ENCODE measurements around the gene KLHL13. TPM values are rescaled to one million over a fixed set of nuclear protein-coding genes. Genes with fewer than 3 reads are reported as not detected.

KLHL13 gene
- total RNA-seq, 2 experiments from 2014 or later: 0.19 to 0.36 TPM

- H3K4me1 ChIP-seq (ENCODE audit: insufficient read depth, low read length): no peaks in the 10 kb centered on the region
- H3K4me3 ChIP-seq (ENCODE audit: low read length): no peak overlapping the region
- no peak overlapping the region for H3K27ac Mint-ChIP-seq
- ChIA-PET POLR2A (no interaction called here), CTCF (no interaction called here)
- no peaks in the 10 kb centered on the region for H3K27me3 ChIP-seq (ENCODE audit: control insufficient read depth in 1 of 2, insufficient read depth in 2 of 2, low read length in 2 of 2)
- no peak for ATAC-seq (ENCODE audit: poor library complexity)
- H3K9me3 ChIP-seq (ENCODE audit: control insufficient read depth in 1 of 2, insufficient read depth in 1 of 2, low read length in 2 of 2): no peaks in the 10 kb centered on the region
- no peaks in the 10 kb centered on the region for H3K27me3 Mint-ChIP-seq
- H3K9me3 Mint-ChIP-seq: peaks cover 5% of the 10 kb centered on the region
- H3K4me3 Mint-ChIP-seq: no peak overlapping the region
- H3K27ac ChIP-seq (ENCODE audit: low read depth in 1 of 2, low read length in 2 of 2): no peak overlapping the region
- H3K36me3 Mint-ChIP-seq (ENCODE audit: low read depth): no peaks in the 10 kb centered on the region
- no peaks in the 10 kb centered on the region for H3K36me3 ChIP-seq (ENCODE audit: insufficient read depth, low read length)
- intact Hi-C loops (cut with DNase I, micrococcal nuclease): no loop called here
- TF ChIP-seq CTCF (IDR thresholded peaks at IDR 0.05): no peak
- no peak for DNase-seq
- H3K4me1 Mint-ChIP-seq (ENCODE audit: low read depth): no peaks in the 10 kb centered on the region
Observed at GRCh38 chrX:118025226-118025625, 91.4 kb downstream of the KLHL13 start.

DNA sequence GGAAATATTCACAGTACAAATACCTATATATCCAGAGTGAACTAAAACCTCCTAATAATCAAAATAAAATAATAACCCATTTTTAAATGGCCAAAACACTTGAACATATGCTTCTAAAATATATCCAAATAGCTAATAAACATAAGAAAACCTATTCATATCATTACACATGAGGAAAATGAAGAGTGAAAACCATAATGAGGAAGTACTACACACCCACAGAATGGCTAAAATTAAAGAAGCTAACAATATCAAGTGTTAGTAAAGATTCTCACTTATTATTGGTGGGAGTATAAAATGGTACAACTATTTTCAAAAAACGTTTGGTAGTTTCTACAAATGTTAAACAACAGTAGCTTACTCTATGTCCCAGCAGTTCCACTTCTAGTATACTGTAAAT, 92.1 kb downstream of the KLHL13 start:
- Histone ChIP-seq H3K27me3 (ENCODE audit: control insufficient read depth in 1 of 2, insufficient read depth in 2 of 2, low read length in 2 of 2) (no peaks in the 10 kb centered on the region), H3K27ac (ENCODE audit: low read depth in 1 of 2, low read length in 2 of 2) (no peak overlapping the region), H3K36me3 (ENCODE audit: insufficient read depth, low read length) (no peaks in the 10 kb centered on the region), H3K4me3 (ENCODE audit: low read length) (no peak overlapping the region), H3K9me3 (ENCODE audit: control insufficient read depth in 1 of 2, insufficient read depth in 1 of 2, low read length in 2 of 2) (no peaks in the 10 kb centered on the region), H3K4me1 (ENCODE audit: insufficient read depth, low read length) (no peaks in the 10 kb centered on the region)
- intact Hi-C loops (cut with DNase I, micrococcal nuclease): no loop called here
- Mint-ChIP-seq H3K27ac (no peak overlapping the region), H3K27me3 (no peaks in the 10 kb centered on the region), H3K4me1 (ENCODE audit: low read depth) (no peaks in the 10 kb centered on the region), H3K9me3 (peaks cover 5% of the 10 kb centered on the region), H3K4me3 (no peak overlapping the region), H3K36me3 (ENCODE audit: low read depth) (no peaks in the 10 kb centered on the region)
- CTCF ChIA-PET: no interaction called here
- DNase-seq: no peak
- POLR2A ChIA-PET: no interaction called here
- ATAC-seq (ENCODE audit: poor library complexity): no peak
- TF ChIP-seq CTCF (IDR thresholded peaks at IDR 0.05): no peak

GRCh38 chrX:118022753-118023152, 93.9 kb downstream of the KLHL13 start:
- Histone ChIP-seq H3K9me3 (ENCODE audit: control insufficient read depth in 1 of 2, insufficient read depth in 1 of 2, low read length in 2 of 2) (no peaks in the 10 kb centered on the region), H3K27ac (ENCODE audit: low read depth in 1 of 2, low read length in 2 of 2) (no peak overlapping the region), H3K36me3 (ENCODE audit: insufficient read depth, low read length) (no peaks in the 10 kb centered on the region), H3K4me3 (ENCODE audit: low read length) (no peak overlapping the region), H3K4me1 (ENCODE audit: insufficient read depth, low read length) (no peaks in the 10 kb centered on the region), H3K27me3 (ENCODE audit: control insufficient read depth in 1 of 2, insufficient read depth in 2 of 2, low read length in 2 of 2) (no peaks in the 10 kb centered on the region)
- no peaks in the 10 kb centered on the region for H3K36me3 Mint-ChIP-seq (ENCODE audit: low read depth)
- POLR2A ChIA-PET: no interaction called here
- no peaks in the 10 kb centered on the region for H3K27me3 Mint-ChIP-seq
- CTCF ChIA-PET: no interaction called here
- no peak overlapping the region for H3K4me3 Mint-ChIP-seq
- DNase-seq (no peak), ATAC-seq (ENCODE audit: poor library complexity) (no peak)
- no peak overlapping the region for H3K27ac Mint-ChIP-seq
- no peak for TF ChIP-seq CTCF (IDR thresholded peaks at IDR 0.05)
- no peaks in the 10 kb centered on the region for H3K4me1 Mint-ChIP-seq (ENCODE audit: low read depth)
- peaks cover 7% of the 10 kb centered on the region for H3K9me3 Mint-ChIP-seq
- intact Hi-C loops (cut with DNase I, micrococcal nuclease): no loop called here

Measured in CD4-positive, alpha-beta T cell (primary cell).